NCI-H345 treated with DMSO at 0.1 percent for 48 hours (cell line): ENCODE measurements around the gene TRIM65.
"Not testable (repeated sequence)": the region's sequence is repeated elsewhere in the genome, so short reads cannot be mapped to it uniquely, and the experiment has no call there.

Experiments
- DNase-seq: peaks from one replicate; lab custom pipeline; 2025; ENCODE audit not compliant: unreplicated experiment; lab: John Stamatoyannopoulos, UW

TRIM65 gene

DNA sequence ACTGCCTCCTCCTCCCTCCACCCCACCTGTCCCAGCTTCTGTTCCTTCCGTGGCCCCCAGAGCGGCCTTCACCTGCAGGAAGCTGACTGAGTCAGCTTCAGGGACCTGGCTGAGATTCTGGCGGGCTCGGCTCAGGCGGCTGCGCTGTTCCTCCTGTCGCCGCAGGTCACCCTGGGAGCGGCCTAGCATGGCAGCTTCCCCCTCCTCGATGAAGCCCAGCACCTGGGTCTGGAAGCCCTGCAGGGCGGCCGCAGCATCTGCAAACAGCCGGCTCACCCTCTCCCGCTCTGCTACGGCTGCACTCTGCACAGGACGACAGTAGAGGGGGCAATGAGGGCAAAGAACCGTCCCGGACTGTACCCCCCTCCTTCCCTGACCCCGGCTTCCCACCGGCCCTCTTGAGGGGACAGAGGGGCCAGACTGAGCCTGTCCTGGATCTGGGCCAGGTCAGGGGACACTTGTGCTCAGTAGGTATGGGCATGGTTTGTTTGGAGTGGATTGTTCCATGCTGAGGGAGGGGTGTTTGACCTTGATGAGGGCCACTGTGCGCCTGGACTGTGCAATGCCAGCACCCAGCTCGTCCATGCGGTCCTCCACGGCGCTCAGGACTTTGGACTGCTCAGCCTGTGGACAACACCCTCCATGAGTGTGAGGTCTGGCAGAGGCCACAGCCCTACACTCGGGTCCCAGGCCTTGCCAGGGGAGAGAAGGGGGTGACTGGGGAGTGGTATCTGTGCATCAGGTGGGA lies 20.4 kb downstream of the TRIM65 start:
- DNase-seq: no peak

DNA sequence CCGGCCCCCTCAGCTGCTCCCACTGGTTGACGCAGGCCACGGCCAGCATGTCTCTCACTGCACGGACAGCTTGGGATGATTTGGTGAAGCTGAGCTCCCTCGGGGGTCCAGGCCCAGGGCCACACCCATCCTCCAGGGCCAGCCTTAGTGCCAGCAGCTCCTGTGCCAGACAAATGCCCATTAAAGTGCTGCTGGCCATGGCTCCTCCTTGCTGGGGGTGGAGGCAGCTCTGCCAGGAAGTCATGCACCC lies 20.9 kb downstream of the TRIM65 start:
- DNase-seq: no peak

DNA sequence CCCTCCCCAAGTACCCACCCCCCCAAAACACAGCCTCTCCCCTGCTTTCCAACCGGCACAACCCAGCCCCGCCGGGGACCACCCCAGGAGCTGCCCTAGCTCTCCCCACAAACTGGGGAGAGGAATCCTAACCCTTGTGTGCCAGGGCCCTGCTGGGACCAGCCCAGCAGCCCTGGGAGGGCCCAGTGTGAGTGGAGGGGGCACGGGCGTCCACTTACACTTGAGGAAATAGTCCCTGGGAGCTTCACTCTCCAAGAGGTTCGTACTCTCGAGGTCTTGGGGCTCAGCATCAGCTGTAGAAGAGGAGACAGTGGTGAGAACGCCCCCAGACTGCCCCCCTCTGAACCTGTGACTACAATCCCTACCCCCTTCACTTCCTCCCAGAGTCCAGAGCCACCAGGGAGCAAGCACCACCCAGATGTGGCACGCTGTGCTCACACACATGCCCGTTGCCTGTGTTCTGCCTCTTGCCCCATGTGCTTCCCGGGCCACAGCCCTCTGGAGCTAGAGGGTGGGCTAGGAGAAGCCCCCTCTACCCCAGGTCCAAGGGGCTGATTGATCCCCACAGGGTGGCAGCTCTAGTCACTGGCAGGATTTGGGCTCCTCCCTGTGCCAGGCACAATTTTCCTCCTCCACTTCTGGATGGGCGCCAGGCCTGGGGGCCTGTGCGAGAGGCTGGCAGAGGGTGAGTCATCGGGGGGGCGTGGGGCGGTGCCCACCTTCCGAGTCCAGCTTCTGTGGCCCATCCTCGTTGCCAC lies 21.4 kb downstream of the TRIM65 start:
- DNase-seq: no peak

DNA sequence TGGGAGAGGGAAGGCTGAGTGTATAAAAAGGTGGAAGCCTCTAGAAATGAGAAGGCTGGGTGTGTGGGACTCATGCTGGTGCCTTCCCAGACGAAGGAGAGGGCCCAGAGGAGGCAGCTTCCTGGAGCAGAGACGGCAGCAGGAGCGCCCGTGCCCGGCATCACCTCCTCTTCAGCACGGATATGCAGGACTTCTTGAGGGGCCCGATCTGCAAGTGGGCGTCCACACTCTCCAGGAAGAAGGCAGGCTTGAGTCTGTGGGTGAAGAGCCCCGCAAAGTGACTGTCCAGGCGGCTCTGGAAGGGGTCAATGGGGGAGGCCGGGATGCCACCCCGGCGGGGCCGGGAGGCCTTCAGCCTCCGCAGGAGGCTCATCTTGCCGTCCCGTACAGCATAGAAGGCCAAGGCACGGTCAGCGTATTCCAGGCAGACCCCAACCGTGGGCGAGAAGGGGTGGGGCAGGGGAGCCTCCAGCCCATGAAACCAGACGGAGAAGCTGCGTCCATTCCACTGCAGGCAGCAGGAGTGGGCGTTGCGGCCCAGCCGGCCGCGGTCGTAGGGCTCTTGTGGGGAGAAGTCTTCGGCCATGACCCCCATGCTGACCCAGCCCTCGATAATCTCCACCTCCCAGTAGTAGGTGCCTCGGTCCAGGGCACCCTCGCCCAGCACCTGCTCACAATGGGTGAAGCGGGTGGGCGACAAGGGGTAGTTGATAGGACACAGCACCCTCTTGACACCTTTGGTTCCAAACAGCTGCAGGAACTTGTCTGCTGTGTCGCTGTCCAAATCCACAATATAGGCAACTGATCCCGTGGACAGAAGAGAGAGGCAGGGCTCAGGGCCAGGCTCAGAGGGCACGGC lies 22.2 kb downstream of the TRIM65 start:
- no peak for DNase-seq

DNA sequence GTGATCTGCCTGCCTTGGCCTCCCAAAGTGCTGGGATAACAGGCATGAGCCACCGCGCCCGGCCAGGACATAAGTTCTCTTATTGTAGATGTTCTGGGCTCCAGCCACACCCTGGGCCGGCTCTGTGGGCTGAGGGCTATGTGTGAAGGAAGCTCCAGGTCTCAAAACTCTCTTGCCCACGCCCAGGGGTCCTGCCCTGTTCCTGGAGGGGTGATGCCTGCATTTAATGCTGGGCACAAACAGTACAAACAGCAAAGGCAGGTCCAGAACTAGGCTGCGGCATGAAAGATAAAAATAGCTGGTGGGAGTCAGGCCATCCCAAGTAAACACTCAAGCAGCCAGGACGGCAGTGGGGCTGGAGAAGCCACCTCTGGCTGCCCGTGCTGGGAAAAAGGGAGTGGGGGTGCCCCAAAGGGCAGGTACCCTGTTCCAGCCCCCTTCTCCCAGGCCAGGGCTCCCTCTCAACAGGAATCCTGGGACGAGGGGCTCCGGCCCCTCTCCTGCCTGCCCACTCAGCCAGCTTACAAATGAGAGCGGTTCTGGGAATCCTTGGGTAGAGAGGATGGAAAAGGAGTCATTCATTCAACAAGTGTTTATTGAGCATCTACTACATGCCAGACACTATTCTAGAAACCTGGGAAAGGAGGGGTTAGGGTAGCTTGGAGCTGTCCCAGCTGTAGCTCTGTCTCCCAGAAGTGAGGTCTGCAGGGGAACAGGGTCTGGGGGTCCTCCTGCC lies 23.0 kb downstream of the TRIM65 start:
- no peak for DNase-seq

DNA sequence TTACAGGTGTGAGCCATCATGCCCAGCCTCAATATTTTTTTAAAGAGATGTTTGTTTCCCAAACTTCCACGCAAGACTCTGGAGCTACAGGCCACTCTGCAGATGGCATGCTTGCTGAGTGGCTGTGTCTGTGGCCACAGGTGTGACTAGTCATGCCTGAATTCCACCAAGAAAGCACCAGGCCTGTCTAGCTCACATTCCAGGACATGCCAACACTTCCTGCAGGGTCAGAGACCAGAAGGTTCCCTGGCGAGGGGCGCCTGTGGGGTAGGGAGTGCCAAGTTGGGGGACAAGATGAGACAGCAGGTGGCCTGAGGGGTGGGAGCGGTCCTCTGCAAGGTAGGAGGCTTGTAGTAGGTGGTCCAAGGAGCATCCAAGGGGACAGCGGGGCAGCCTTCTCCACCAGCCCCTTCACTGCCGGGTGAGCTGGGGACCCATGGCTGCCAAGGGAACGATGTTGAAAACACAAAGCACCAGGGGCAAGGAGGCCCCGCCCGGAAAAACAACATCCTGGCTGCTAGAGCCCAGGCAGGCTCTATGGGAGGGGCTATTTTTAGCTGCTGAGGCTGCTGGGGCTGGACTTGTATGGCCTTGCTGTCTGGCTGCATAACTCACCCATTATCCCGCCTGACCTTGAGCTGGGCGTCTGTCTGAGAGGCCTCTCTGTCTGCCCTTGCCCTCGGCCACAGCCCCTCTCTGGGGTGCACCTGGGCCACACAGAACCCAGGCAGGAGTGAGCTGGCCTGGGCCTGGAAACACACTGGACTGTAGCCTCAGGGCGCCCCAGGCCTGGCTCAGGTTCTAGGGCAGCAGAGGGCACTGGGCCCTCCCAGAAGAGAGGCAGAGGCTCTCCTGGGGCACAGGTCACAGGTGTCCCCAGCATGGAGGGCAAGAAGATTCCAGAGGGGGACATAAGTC lies 24.1 kb downstream of the TRIM65 start:
- no peak for DNase-seq

DNA sequence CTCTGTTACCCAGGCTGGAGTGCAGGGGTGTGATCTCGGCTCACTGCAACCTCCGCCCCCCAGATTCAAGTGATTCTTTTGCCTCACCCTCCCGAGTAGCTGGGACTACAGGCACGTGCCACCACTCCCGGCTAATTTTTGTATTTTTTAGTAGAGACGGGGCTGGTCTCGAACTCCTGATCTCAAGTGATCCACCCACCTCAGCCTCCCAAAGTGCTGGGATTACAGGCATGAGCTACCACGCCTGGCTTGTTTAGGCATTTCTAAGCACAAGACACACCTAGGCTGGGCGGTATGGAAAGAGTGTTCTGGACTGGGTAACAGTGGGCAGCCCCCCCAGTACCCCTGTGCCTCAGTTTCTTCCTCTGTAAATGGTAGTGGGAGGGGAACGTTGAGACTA lies 26.5 kb downstream of the TRIM65 start:
- not testable (repeated sequence) for DNase-seq

DNA sequence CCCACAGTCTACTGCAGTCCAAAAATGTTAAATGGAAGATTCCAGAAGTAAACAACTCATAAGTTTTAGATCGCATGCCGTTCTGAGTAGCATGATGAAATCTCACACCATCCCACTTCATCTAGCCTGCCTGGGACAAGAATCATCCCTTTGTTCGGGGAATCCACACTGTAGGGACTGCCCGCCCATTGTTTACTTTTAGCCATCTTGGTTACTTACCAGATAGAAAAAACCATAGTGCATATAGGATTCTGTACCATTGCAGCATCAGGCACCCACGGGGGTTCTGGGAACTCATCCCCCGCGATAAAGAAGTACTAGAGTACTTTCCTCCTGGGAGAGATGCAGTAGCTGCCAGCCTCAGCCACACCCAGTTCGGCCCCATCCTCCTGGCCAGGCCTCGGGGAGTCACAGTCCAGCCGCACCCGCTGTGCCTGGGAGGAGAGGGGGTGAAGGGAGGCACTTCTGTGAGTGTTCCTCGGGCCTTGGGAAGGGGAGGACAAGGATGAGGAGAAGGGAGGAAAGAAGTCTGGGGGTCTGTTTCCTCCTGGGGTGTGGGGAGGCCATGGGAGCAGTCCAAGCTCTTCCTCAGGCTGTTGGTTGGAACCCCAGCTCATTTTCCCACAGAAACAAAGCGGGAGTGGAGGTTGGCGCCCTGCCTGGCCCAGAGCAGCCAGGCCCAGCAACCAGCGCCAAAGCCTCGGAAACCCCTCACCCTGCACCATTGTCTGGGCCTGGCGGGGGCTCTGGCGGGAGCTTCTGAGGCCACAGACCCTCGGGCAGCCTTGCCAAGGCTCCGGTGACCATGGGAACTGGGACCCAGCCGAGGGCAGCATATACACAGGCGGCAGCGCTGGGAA lies 27.2 kb downstream of the TRIM65 start:
- DNase-seq: no peak

DNA sequence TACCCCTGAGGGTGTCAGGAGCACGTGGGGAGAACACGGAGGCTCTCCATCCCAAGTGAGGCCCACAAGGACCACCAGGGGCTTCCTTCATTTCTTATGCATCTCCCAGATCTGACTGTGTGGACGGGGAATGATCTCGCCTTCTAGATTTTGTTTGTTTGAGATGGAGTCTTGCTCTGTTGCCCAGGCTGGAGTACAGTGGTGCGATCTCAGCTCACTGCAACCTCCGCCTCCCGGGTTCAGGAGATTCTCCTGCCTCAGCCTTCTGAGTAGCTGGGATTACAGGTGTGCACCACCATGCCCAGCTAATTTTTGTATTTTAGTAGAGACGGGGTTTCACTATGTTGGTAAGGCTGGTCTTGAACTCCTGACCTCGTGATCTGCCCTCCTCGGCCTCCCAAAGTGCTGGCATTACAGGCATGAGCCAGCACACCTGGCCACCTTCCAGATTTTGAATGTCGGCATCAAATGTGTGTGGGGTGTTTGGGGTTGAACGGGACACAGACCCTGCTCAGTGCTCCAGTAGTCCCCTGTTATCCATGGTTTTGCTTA lies 27.9 kb downstream of the TRIM65 start:
- DNase-seq: not testable (repeated sequence)

DNA sequence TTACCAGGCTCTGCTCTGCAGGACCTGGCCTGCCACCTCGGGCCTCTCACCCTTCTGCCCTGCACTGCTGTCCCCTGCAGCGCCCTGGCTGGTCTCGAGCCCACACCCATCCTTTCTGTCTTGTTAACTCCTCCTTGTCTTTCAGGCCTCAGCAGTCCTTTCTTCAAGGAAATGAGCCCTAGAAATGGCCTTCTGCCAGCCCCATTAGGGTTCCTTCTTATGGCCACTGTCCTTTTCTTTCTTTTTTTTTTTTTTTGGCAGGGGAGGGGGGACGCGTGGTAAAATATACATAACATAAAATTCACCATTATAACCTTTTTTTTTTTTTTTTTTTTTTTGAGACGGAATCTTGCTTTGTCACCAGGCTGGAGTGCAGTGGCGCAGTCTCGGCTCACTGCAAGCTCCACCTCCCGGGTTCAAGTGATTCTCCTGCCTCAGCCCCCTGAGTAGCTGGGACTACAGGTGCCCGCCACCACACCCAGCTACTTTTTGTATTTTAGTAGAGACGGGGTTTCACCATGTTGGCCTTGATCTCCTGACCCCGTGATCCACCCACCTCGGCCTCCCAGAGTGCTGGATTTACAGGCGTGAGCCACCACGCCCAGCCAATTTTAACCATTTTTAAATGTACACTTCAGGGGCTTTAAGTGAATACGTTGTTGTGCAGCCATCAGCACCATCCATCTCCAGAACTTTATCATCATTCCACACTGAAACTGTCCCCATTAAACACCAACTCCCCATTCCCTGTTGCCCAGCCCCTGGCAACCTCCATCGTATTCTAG lies 31.2 kb downstream of the TRIM65 start:
- not testable (repeated sequence) for DNase-seq

DNA sequence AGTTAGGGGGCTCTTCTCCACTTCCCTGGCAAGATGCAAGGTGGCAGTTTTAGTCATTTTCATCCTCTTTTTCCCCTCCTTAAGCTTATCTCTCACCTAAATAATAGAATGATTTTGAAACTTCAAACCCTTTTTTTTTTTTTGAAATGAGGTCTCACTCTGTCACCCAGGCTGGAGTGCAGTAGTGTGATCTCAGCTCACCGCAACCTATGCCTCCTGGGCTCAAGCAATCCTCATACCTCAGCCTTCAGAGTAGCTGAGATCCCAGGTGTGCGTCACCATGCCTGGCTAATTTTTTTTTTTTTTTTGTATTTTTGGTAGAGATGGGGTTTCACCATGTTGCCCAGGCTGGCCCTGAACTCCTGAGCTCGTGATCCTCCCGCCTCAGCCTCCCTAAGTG lies 31.9 kb downstream of the TRIM65 start:
- not testable (repeated sequence) for DNase-seq

DNA sequence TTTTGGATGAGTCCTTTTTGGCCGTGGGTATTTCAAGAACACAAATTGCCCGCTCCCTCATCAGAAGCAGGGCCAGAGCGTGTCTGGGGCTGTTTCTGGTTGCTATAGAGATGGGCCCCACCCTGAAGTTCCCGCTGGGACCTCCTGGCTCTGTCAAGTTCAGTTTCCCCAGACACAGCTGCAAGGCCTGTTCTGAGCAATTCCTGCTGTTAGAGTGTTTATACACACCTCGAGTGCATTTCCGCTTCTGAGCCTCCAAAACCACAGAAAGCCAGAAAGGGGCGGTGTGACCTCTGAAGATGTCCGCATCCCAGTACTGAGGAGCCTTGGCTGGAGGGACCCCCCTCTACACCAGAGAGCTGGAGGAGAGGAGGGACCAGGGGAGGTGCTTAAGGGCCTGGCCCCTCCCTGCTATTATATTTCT lies 32.3 kb downstream of the TRIM65 start:
- peak; percentile 25 for DNase-seq

DNA sequence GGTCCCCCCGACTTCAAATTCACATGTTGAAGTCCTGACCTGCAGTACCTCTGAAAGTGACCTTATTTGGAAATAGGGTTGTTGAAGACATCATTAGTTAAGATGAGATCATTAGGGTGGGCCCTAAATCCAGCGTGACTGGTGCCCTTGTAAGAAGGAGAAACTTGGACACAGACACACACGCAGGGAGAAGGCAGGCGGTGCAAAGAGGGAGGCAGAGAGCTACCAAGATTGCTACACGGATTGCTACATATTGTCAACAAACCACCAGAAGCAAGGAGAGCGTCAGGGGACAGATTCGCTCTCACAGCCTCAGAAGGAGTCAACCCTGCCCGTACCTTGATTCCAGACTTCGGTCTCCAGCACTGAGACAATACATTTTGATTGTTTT lies 34.8 kb downstream of the TRIM65 start:
- DNase-seq: no peak

DNA sequence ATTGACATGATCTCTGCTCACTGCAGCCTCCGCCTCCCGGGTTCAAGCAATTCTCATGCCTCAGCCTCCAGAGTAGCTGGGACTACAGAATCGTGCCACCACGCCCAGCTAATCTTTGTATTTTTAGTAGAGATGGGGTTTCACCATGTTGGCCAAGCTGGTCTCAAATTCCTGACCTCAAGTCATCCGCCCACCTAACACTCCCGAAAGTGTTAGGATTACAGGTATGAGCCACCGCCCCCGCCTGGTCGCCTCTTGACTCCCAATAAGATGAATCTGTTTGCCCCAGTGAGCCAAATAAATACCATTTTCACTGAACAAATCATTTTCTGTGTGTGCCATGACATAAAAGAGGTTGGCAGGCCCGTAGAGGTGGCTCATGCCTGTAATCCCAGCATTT lies 37.4 kb downstream of the TRIM65 start:
- DNase-seq: not testable (repeated sequence)

DNA sequence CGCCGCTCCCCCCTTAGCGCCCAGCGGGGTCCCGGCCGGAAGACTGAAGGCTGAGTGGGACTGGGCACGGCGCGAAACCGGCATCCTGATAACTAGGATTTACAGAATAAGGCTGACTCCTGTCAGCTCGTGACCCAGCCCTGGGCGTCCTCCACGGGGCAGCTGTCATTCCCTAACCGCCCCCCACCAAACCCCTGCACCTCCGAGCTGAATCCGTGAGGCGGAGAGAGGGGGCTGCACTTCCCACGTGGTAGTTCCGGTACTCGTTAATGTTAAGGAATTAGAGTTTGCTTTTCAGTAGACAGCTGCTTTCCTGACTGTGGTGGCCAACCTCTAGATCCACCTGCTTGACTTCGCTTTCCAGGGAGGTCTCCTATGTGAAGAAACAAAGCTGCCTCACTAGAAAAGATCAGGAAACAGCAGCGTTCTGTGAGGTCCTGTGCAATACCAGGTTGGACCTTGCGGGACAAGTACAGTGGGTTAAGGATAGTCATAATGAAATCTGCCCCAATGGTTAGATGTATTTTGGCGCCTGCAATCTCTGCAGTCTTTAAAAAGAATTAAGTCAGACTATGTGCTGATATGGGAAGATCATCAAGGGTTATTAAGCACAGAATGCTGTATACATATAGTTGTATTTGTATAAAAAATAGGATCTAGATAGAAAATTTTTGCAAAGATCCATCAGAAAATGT lies 40.5 kb downstream of the TRIM65 start:
- DNase-seq: no peak

DNA sequence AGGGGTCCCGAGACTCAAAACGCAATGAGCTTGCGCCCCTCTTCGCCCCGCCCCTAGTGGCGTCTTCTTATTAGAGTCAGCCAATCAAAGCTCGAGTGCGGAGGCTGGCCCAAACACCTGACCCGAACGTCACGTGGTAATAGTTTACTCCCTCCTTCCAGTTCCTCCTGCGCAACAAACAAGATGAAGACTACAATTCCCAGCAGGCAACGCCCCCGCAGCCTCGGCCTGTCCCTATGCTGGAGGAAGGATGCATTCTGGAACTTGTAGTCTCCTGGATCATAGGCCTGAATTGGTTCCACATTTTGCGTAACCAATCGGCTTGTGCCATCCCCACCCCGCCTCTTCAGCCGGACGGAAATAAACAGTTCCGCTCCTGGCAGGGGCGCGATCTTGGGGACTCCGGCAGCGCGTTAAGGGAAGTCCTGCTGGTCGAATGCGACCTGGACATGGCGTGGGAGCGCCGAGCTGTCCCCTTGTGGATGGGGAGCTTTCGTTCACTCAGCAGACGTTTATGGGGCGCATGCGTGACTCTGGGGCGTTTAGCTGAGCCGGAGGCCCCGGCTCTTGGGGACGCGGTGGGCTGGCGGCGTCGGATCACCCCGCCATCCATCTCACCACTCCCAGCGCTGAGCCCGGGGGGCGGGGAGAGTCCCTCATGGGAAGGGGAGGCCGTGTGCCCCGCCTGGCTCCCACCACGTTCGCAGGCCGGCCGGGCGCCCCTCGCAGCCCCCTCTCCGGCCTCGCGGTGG lies 41.3 kb downstream of the TRIM65 start, which contains the start of gene WBP2:
TSS of gene WBP2 (minus strand) at position 26 of the 752 bp plus-strand sequence. CDS start 38 bp downstream, outside the sequence.
- peak; percentile 100 for DNase-seq

DNA sequence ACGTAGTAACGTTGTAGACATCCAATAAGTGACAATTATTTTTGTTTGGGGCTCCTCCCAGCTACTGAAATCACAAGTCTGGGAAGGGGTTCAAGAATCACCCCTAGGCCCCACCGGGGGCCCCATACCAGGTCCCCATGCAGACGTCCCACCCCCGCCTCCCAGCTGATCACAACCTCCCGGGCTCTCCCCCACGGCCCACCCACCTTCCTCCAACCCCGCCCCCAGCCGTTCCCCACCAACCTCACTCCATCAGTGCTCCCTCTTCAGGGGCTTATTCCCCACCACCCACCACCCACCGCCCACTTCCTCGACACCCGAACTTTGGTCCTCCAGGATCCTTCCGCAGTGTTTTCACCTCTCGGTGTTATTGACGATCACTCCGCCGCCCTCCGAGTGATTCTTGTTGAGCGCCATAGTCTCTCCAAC lies 41.9 kb downstream of the TRIM65 start:
- no peak for DNase-seq
